Measurements from ENCODE around the gene FARS2. TPM values are rescaled to one million over a fixed set of nuclear protein-coding genes. Genes with fewer than 3 reads are reported as not detected.

FARS2 gene
- total RNA-seq, 2 experiments from 2014 or later = 13.8 to 14.3 TPM

DNA sequence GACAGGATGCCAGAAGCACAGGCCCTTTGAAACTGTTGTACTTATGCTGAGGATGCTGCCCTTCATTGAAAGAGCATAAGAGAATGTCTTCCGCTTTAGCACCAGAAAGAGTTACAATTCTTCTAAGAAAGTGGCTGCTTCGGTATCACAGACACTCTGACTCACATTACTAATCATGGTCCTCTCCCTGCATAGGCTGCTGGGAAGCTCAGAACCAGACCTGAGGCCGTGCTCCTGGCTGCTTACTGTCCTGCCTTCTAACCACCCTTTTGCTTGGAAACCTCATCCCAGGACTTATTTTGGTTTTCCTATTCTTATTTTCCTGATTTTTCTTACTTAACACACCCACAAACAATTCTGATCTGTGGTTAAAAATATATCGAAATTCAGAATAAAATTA is 23.5 kb upstream of the FARS2 start:
- Histone ChIP-seq H3K4me1 (ENCODE audit: insufficient read depth, low read length, poor library complexity, severe bottlenecking) (no peaks in the 10 kb centered on the region), H3K36me3 (ENCODE audit: insufficient read depth, low read length) (peaks cover 10% of the 10 kb centered on the region; the same call in 1 of the 2 replicates), H2AFZ (ENCODE audit: low read length) (no peak overlapping the region), H4K20me1 (ENCODE audit: insufficient read depth, low read length) (no peaks in the 10 kb centered on the region), H3K27ac (ENCODE audit: low read depth, low read length, poor library complexity, severe bottlenecking) (no peak overlapping the region), H3K9me2 (ENCODE audit: insufficient read depth, low read length) (no peaks in the 10 kb centered on the region), H3K79me2 (ENCODE audit: insufficient read depth, low read depth, low read length) (no peaks in the 10 kb centered on the region), H3K9me3 (ENCODE audit: low read length) (no peaks in the 10 kb centered on the region), H3K4me3 (ENCODE audit: low read depth, low read length, poor library complexity, severe bottlenecking) (no peak overlapping the region), H3K4me2 (ENCODE audit: low read length) (no peak overlapping the region)
- ChIA-PET CTCF (ENCODE audit: unreplicated experiment) (no interaction called here), POLR2A (no interaction called here)
- intact Hi-C loops (cut with micrococcal nuclease; ENCODE audit: unreplicated experiment) = no loop called here
- TF ChIP-seq, protein P1, sequence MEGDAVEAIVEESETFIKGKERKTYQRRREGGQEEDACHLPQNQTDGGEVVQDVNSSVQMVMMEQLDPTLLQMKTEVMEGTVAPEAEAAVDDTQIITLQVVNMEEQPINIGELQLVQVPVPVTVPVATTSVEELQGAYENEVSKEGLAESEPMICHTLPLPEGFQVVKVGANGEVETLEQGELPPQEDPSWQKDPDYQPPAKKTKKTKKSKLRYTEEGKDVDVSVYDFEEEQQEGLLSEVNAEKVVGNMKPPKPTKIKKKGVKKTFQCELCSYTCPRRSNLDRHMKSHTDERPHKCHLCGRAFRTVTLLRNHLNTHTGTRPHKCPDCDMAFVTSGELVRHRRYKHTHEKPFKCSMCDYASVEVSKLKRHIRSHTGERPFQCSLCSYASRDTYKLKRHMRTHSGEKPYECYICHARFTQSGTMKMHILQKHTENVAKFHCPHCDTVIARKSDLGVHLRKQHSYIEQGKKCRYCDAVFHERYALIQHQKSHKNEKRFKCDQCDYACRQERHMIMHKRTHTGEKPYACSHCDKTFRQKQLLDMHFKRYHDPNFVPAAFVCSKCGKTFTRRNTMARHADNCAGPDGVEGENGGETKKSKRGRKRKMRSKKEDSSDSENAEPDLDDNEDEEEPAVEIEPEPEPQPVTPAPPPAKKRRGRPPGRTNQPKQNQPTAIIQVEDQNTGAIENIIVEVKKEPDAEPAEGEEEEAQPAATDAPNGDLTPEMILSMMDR (conservative IDR thresholded peaks at IDR 0.05; ENCODE audit: low read length) = no peak
- no peak for TF ChIP-seq EZH2phosphoT487 (IDR thresholded peaks at IDR 0.05; ENCODE audit: borderline replicate concordance, low read depth, low read length)
- no TSS peak for BruUV-seq (replicated peaks)
- no peak for DNase-seq (ENCODE audit: low spot score)

DNA sequence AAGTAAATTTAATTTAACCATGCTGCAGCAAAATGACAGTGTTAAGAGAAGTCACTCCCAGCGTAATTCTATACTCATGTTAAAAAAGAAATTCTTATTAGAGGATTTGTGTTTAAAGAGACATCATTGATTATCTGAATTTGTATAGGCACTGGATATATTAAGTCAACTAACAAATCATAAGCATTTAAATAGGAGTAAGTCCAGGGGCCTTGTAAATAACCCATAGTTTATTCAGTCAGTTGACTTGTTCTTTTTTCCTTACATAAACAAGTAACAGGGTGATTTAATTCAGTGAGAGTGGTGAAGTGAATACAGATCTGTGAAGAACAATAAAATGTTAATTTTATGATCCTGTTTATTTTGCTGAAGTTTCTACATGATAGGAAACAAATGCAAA is 23.0 kb upstream of the FARS2 start:
- TF ChIP-seq, protein P1 (conservative IDR thresholded peaks at IDR 0.05; ENCODE audit: low read length) = no peak
- no peak for TF ChIP-seq EZH2phosphoT487 (IDR thresholded peaks at IDR 0.05; ENCODE audit: borderline replicate concordance, low read depth, low read length)
- BruUV-seq (replicated peaks) = no TSS peak
- no peak overlapping the region for H2AFZ ChIP-seq (ENCODE audit: low read length)
- H3K4me3 ChIP-seq (ENCODE audit: low read depth, low read length, poor library complexity, severe bottlenecking) = no peak overlapping the region
- intact Hi-C loops (cut with micrococcal nuclease; ENCODE audit: unreplicated experiment) = no loop called here
- CTCF ChIA-PET (ENCODE audit: unreplicated experiment) = no interaction called here
- H3K36me3 ChIP-seq (ENCODE audit: insufficient read depth, low read length) = peaks cover 10% of the 10 kb centered on the region; the same call in 1 of the 2 replicates
- H3K4me2 ChIP-seq (ENCODE audit: low read length) = no peak overlapping the region
- no peaks in the 10 kb centered on the region for H3K79me2 ChIP-seq (ENCODE audit: insufficient read depth, low read depth, low read length)
- no peak for DNase-seq (ENCODE audit: low spot score)
- no peaks in the 10 kb centered on the region for H3K9me2 ChIP-seq (ENCODE audit: insufficient read depth, low read length)
- no peaks in the 10 kb centered on the region for H4K20me1 ChIP-seq (ENCODE audit: insufficient read depth, low read length)
- H3K27ac ChIP-seq (ENCODE audit: low read depth, low read length, poor library complexity, severe bottlenecking) = no peak overlapping the region
- POLR2A ChIA-PET = no interaction called here
- H3K9me3 ChIP-seq (ENCODE audit: low read length) = no peaks in the 10 kb centered on the region
- H3K4me1 ChIP-seq (ENCODE audit: insufficient read depth, low read length, poor library complexity, severe bottlenecking) = no peaks in the 10 kb centered on the region

DNA sequence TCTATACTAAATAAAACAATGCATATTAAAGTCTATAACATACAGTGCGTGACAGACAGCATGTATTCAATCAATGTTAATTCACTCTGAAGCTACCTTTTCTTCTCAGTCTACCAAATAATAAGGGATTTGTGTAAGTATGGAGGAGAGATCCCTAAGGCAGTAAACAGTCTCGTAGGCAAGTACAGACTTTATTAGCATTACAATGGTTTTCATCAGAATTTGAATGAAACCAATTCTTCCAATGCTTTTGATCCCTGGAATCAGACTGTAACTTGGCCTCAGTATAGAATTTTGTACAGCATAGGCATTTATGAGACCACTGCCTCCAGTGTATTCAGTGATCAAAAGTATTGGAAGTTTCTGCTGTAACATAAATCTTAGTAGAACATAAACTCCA is 20.1 kb upstream of the FARS2 start:
- Histone ChIP-seq H3K36me3 (ENCODE audit: insufficient read depth, low read length) (peaks cover 4% of the 10 kb centered on the region; the same call in 1 of the 2 replicates), H3K4me1 (ENCODE audit: insufficient read depth, low read length, poor library complexity, severe bottlenecking) (no peaks in the 10 kb centered on the region), H3K9me2 (ENCODE audit: insufficient read depth, low read length) (no peaks in the 10 kb centered on the region), H3K27ac (ENCODE audit: low read depth, low read length, poor library complexity, severe bottlenecking) (no peak overlapping the region), H3K9me3 (ENCODE audit: low read length) (no peaks in the 10 kb centered on the region), H2AFZ (ENCODE audit: low read length) (no peak overlapping the region), H3K4me2 (ENCODE audit: low read length) (no peak overlapping the region), H3K4me3 (ENCODE audit: low read depth, low read length, poor library complexity, severe bottlenecking) (no peak overlapping the region), H4K20me1 (ENCODE audit: insufficient read depth, low read length) (no peaks in the 10 kb centered on the region), H3K79me2 (ENCODE audit: insufficient read depth, low read depth, low read length) (no peaks in the 10 kb centered on the region)
- CTCF ChIA-PET (ENCODE audit: unreplicated experiment) = no interaction called here
- intact Hi-C loops (cut with micrococcal nuclease; ENCODE audit: unreplicated experiment) = no loop called here
- DNase-seq (ENCODE audit: low spot score) = no peak
- no TSS peak for BruUV-seq (replicated peaks)
- POLR2A ChIA-PET = interaction anchor here (0.7 kb wide), 1 partner anchor 13 kb away, joined by 3 read pairs; no protein-coding TSS in a partner anchor
- TF ChIP-seq, protein P1 (conservative IDR thresholded peaks at IDR 0.05; ENCODE audit: low read length) = no peak
- no peak for TF ChIP-seq EZH2phosphoT487 (IDR thresholded peaks at IDR 0.05; ENCODE audit: borderline replicate concordance, low read depth, low read length)
